IMR-90 (cell line): Measurements from ENCODE around the gene LCN10. TPM values are rescaled to one million over a fixed set of nuclear protein-coding genes. Genes with fewer than 3 reads are reported as not detected.

Experiments
- ATAC-seq: fragments of 200-7000 bp; cut with Tn5 transposase; 2 replicates; pipeline ENCODE4 v1.9.1; 2020; ENCODE audit warnings: low read depth, mild to moderate bottlenecking, moderate library complexity
- BruUV-seq: library from RNA; stranded (reverse); fragments of 400-500 nt; replicated peaks from 2 replicates; lab custom pipeline; 2021; lab: Mats Ljungman, UMichigan
- CTCF ChIA-PET: fragments of 300-600 bp; formaldehyde crosslinking; extraction: SDS; loops from one replicate; lab custom pipeline; 2021; ENCODE audit warnings: antibody characterized with exemption; lab: Yijun Ruan, JAX
- POLR2A ChIA-PET: fragments of 300-600 bp; sonication (Branson Sonifier 250); formaldehyde crosslinking; loops from one replicate; lab custom pipeline; 2022; ENCODE audit warnings: antibody characterized with exemption; ENCODE audit not compliant: unreplicated experiment; lab: Charles Lee
- DNase-seq: peaks from one replicate; pipeline ENCODE4 v3.0.0; 2013
- H2AFZ ChIP-seq: replicated peaks from 2 replicates; pipeline ENCODE3; 2013; ENCODE audit warnings: low read length, mild to moderate bottlenecking; ENCODE audit not compliant: poor library complexity
- H2AK5ac ChIP-seq: 2 replicates; pipeline ENCODE4 v1.6.1; 2013; ENCODE audit warnings: low read depth, low read length, inconsistent platforms
- H2AK9ac ChIP-seq: replicated peaks from 2 replicates; pipeline ENCODE3; 2013; ENCODE audit warnings: mild to moderate bottlenecking, low read depth, low read length, moderate library complexity; ENCODE audit not compliant: poor library complexity
- H2BK120ac ChIP-seq: 2 replicates; pipeline ENCODE4 v1.6.1; 2013; ENCODE audit warnings: low read depth, low read length, inconsistent platforms
- H2BK15ac ChIP-seq: 3 replicates; pipeline ENCODE4 v1.6.1; 2013; ENCODE audit warnings: low read depth, low read length, inconsistent platforms
- H2BK20ac ChIP-seq: 2 replicates; pipeline ENCODE4 v1.6.1; 2013; ENCODE audit warnings: low read depth, mild to moderate bottlenecking, inconsistent platforms, low read length, moderate library complexity
- H2BK5ac ChIP-seq: 2 replicates; pipeline ENCODE4 v1.6.1; 2013; ENCODE audit warnings: mild to moderate bottlenecking, low read depth, low read length, inconsistent platforms; ENCODE audit not compliant: poor library complexity, severe bottlenecking
- H3K14ac ChIP-seq: replicated peaks from 2 replicates; pipeline ENCODE4 v1.6.1; 2013; ENCODE audit warnings: low read depth, low read length, inconsistent platforms
- H3K18ac ChIP-seq: 2 replicates; pipeline ENCODE4 v1.6.1; 2013; ENCODE audit warnings: low read depth, low read length, control low read depth
- H3K23ac ChIP-seq: 2 replicates; pipeline ENCODE4 v1.6.1; 2013; ENCODE audit warnings: low read depth, low read length, inconsistent platforms
- H3K27ac ChIP-seq: 2 replicates; pipeline ENCODE4 v1.5.1; 2013; ENCODE audit warnings: mild to moderate bottlenecking, control low read depth, low read length; ENCODE audit not compliant: insufficient read depth
- H3K27me3 ChIP-seq: 2 replicates; pipeline ENCODE4 v1.6.1; 2013; ENCODE audit warnings: low read length; ENCODE audit not compliant: control insufficient read depth, insufficient read depth
- H3K36me3 ChIP-seq: 2 replicates; pipeline ENCODE4 v1.6.1; 2013; ENCODE audit warnings: low read length, mixed read lengths; ENCODE audit not compliant: control insufficient read depth, insufficient read depth
- H3K4ac ChIP-seq: 2 replicates; pipeline ENCODE4 v1.6.1; 2013; ENCODE audit warnings: low read depth, low read length, inconsistent platforms
- H3K4me1 ChIP-seq: 2 replicates; pipeline ENCODE4 v1.6.1; 2013; ENCODE audit warnings: low read length, mixed read lengths; ENCODE audit not compliant: control insufficient read depth, insufficient read depth
- H3K4me2 ChIP-seq: 2 replicates; pipeline ENCODE4 v1.6.1; 2013; ENCODE audit warnings: low read depth, mild to moderate bottlenecking, control low read depth, low read length, moderate library complexity
- H3K4me3 ChIP-seq: 2 replicates; pipeline ENCODE4 v1.5.1; 2013; ENCODE audit warnings: low read depth, mild to moderate bottlenecking, control low read depth, low read length, moderate library complexity; ENCODE audit not compliant: insufficient read depth
- H3K56ac ChIP-seq: 2 replicates; pipeline ENCODE4 v1.6.1; 2013; ENCODE audit warnings: low read length, inconsistent platforms; ENCODE audit not compliant: insufficient read depth; ENCODE audit errors: extremely low read depth
- H3K79me1 ChIP-seq, 2 experiments: 2 replicates each; pipeline ENCODE4 v1.6.1; 2013; ENCODE audit warnings: low read length in 2 of 2, inconsistent platforms in 1 of 2, low read depth in 1 of 2
- H3K9ac ChIP-seq: 2 replicates; pipeline ENCODE4 v1.6.1; 2013; ENCODE audit warnings: low read depth, low read length, control low read depth
- H3K9me1 ChIP-seq: 2 replicates; pipeline ENCODE4 v1.6.1; 2013; ENCODE audit warnings: low read length, inconsistent platforms; ENCODE audit not compliant: insufficient read depth
- H3K9me3 ChIP-seq: 2 replicates; pipeline ENCODE4 v1.6.1; 2013; ENCODE audit warnings: low read length; ENCODE audit not compliant: control insufficient read depth, insufficient read depth
- H4K20me1 ChIP-seq: 2 replicates; pipeline ENCODE4 v1.6.1; 2013; ENCODE audit warnings: low read length, inconsistent platforms; ENCODE audit not compliant: insufficient read depth
- H4K5ac ChIP-seq: 2 replicates; pipeline ENCODE4 v1.6.1; 2013; ENCODE audit warnings: mild to moderate bottlenecking, low read depth, low read length, control low read depth
- H4K8ac ChIP-seq, 2 experiments: 2 replicates each; pipeline ENCODE4 v1.6.1; 2013; ENCODE audit warnings: low read depth in 2 of 2, low read length in 2 of 2, control low read depth in 1 of 2, inconsistent platforms in 1 of 2
- H4K91ac ChIP-seq: 2 replicates; pipeline ENCODE4 v1.6.1; 2013; ENCODE audit warnings: low read depth, low read length, inconsistent platforms; ENCODE audit not compliant: insufficient read depth
- BHLHE40 ChIP-seq: fragments of 150-350 bp; IDR thresholded peaks from 2 replicates; pipeline ENCODE4 v1.6.1; 2016; ENCODE audit warnings: mild to moderate bottlenecking, low read depth, low read length
- MAFK ChIP-seq: IDR thresholded peaks from 2 replicates; pipeline ENCODE4 v1.6.1; 2012; ENCODE audit warnings: low read depth, low read length, improper control_type of control experiment
- WGBS, 2 experiments: methylation state at CpG; one replicate each; pipeline versions ENCODE4 v1.1.5 to v1.1.7; 2013; ENCODE audit warnings: missing lambda C conversion rate in 2 of 2; ENCODE audit not compliant: insufficient read length in 1 of 2; ENCODE audit errors: extremely low coverage in 2 of 2; 5-methylcytosine and 5-hydroxymethylcytosine counted together
- dilution Hi-C: fragments of 300-500 bp; cut with HindIII; formaldehyde crosslinking; loops from one replicate; pipeline ENCODE4 v1.14.3; 2018; ENCODE audit warnings: low sequenced_read_pairs; ENCODE audit not compliant: unreplicated experiment
- in situ Hi-C: fragments of 300-500 bp; cut with MboI; formaldehyde crosslinking; loops from 3 replicates; pipeline ENCODE4 v1.14.3; 2019; ENCODE audit warnings: low sequenced_read_pairs, inconsistent platforms, mixed read lengths
- intact Hi-C: fragments of 100-400 bp; cut with micrococcal nuclease; formaldehyde crosslinking; loops from 2 replicates; pipeline ENCODE4 v1.10.0; 2022
- polyA plus RNA-seq, 3 experiments: library from polyadenylated mRNA; depleted of rRNA; stranded (reverse); fragments of >200 nt; gene quantifications; 2 replicates each; pipeline ENCODE4 v1.2.3, GENCODE V29; 2012; ENCODE audit warnings: low replicate concordance in 1 of 3
- total RNA-seq: library from RNA; depleted of rRNA; stranded (reverse); fragments of >200 nt; gene quantifications from 2 replicates; pipeline ENCODE4 v1.2.3, GENCODE V29; 2012
- TF ChIP-seq, protein P1 (sequence below): fragments of 150-350 bp; IDR thresholded peaks from 2 replicates; pipeline ENCODE4 v1.6.1; 2016; ENCODE audit warnings: low read depth, mild to moderate bottlenecking, low read length, moderate library complexity, borderline replicate concordance
- TF ChIP-seq, protein P2 (sequence below): conservative IDR thresholded peaks from 2 replicates; pipeline ENCODE4 v1.5.1; 2012; ENCODE audit warnings: mild to moderate bottlenecking, low read depth, low read length, improper control_type of control experiment

The LCN10 gene
- total and polyA plus RNA-seq, 2 of the 4 experiments (the other 2 are of a cell fraction) = not detected

DNA sequence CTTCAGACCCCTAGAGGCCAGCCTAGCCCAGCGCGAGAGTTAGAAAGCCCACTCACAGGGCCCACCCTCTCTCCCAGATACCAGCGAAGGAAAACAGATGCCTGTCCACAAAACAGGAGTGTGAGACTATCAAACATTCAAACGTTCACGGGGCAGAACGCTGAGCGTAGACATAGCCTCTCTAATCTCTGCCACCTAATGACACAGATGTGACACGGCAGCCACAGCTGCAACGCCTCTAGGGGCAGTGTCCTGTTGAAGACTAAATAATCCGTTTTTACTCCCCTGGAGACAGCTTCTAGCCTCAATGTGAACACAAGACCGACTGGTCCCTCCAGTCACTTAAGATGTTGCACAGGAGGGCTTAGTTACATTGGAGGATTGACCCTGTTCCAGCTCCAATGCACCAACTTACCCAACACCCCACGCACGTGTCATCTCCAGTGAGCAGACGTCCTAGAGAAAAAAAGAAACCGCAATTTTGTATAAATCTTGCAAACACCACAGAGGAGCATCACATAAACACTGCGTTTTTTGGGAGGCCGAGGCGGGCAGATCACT, 16.0 kb downstream of the LCN10 start:
- 10% methylated on average over 2 of the region's 18 CpGs; no CpG with 5 or more reads in 1 of the 2 experiments for WGBS, 2 experiments
- H3K23ac ChIP-seq = peak overlapping the region; percentile 54; the same call in 1 of the 2 replicates
- peak overlapping the region; percentile 95 for H3K14ac ChIP-seq
- H4K91ac ChIP-seq = no peak overlapping the region
- H2BK5ac ChIP-seq = no peak overlapping the region
- peak overlapping the region; percentile 89 for H2AK9ac ChIP-seq
- ATAC-seq = no peak
- no peak overlapping the region for H2BK20ac ChIP-seq
- peaks cover 43% of the 10 kb centered on the region for H3K36me3 ChIP-seq
- no peak overlapping the region for H3K18ac ChIP-seq
- no peak overlapping the region for H3K4ac ChIP-seq
- TF ChIP-seq, protein P1, sequence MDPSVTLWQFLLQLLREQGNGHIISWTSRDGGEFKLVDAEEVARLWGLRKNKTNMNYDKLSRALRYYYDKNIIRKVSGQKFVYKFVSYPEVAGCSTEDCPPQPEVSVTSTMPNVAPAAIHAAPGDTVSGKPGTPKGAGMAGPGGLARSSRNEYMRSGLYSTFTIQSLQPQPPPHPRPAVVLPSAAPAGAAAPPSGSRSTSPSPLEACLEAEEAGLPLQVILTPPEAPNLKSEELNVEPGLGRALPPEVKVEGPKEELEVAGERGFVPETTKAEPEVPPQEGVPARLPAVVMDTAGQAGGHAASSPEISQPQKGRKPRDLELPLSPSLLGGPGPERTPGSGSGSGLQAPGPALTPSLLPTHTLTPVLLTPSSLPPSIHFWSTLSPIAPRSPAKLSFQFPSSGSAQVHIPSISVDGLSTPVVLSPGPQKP = no peak
- TF ChIP-seq, protein P2, sequence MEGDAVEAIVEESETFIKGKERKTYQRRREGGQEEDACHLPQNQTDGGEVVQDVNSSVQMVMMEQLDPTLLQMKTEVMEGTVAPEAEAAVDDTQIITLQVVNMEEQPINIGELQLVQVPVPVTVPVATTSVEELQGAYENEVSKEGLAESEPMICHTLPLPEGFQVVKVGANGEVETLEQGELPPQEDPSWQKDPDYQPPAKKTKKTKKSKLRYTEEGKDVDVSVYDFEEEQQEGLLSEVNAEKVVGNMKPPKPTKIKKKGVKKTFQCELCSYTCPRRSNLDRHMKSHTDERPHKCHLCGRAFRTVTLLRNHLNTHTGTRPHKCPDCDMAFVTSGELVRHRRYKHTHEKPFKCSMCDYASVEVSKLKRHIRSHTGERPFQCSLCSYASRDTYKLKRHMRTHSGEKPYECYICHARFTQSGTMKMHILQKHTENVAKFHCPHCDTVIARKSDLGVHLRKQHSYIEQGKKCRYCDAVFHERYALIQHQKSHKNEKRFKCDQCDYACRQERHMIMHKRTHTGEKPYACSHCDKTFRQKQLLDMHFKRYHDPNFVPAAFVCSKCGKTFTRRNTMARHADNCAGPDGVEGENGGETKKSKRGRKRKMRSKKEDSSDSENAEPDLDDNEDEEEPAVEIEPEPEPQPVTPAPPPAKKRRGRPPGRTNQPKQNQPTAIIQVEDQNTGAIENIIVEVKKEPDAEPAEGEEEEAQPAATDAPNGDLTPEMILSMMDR = peak; percentile 36
- TF ChIP-seq BHLHE40 (peak; percentile 43; the same call in 1 of the 2 replicates), MAFK (no peak)
- no peak overlapping the region for H4K8ac ChIP-seq
- H2BK15ac ChIP-seq = no peak overlapping the region
- H3K9me1 ChIP-seq = peaks cover 15% of the 10 kb centered on the region
- peak overlapping the region; percentile 90; the same call in 1 of the 2 replicates for H3K9ac ChIP-seq
- intact Hi-C loops = loop anchor here (1.0 kb wide), 1 partner anchor 30 kb away; no protein-coding TSS in a partner anchor
- DNase-seq = peak; percentile 31
- peak overlapping the region; percentile 9; the same call in 1 of the 2 replicates for H2AK5ac ChIP-seq
- H3K56ac ChIP-seq = no peak overlapping the region
- H4K5ac ChIP-seq = no peak overlapping the region
- H2AFZ ChIP-seq = peak overlapping the region; percentile 2
- H3K4me1 ChIP-seq = peaks cover 15% of the 10 kb centered on the region
- H3K4me2 ChIP-seq = peak overlapping the region; percentile 93
- no peak overlapping the region for H2BK120ac ChIP-seq
- peaks cover 62% of the 10 kb centered on the region for H4K20me1 ChIP-seq
- no TSS peak for BruUV-seq
- no peaks in the 10 kb centered on the region for H3K9me3 ChIP-seq
- ChIA-PET POLR2A (no interaction called here), CTCF (interaction anchor here (1.0 kb wide), 1 partner anchor 13 kb away, joined by 3 read pairs; no protein-coding TSS in a partner anchor)
- dilution Hi-C loops = no loop called here
- H3K27ac ChIP-seq = 0 out of 2 replicates have a peak overlapping the region, but pooled peaks have one; percentile 19
- in situ Hi-C loops = no loop called here
- peaks cover 22 to 81% of the 10 kb centered on the region in 2 experiments for H3K79me1 ChIP-seq
- peak overlapping the region; percentile 98 for H3K4me3 ChIP-seq
- no peaks in the 10 kb centered on the region for H3K27me3 ChIP-seq
